ENCODE data around the gene GOLGB1.

DNA sequence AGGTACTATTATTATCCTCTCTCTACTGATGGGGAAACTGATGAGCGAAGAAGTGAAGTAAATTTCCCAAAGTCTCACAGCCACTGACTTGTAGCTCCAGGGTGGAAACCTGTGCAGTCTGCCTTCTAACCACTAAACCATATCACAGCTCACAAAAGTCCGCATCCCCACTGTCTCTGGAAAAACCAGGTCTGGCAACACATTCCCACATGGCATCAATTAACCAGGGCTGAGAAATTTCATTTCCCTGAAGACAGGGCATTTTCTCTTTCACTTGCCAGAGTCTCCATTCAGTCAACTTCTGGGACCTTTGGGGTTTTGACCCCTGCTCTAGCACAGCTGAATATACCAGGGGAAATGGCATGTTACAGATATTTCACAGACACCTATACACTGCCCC lies 129.8 kb downstream of the GOLGB1 start:
- no peak for TF ChIP-seq POLR2A (IDR thresholded peaks at IDR 0.05)
- TF ChIP-seq, protein P1, sequence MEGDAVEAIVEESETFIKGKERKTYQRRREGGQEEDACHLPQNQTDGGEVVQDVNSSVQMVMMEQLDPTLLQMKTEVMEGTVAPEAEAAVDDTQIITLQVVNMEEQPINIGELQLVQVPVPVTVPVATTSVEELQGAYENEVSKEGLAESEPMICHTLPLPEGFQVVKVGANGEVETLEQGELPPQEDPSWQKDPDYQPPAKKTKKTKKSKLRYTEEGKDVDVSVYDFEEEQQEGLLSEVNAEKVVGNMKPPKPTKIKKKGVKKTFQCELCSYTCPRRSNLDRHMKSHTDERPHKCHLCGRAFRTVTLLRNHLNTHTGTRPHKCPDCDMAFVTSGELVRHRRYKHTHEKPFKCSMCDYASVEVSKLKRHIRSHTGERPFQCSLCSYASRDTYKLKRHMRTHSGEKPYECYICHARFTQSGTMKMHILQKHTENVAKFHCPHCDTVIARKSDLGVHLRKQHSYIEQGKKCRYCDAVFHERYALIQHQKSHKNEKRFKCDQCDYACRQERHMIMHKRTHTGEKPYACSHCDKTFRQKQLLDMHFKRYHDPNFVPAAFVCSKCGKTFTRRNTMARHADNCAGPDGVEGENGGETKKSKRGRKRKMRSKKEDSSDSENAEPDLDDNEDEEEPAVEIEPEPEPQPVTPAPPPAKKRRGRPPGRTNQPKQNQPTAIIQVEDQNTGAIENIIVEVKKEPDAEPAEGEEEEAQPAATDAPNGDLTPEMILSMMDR (IDR thresholded peaks at IDR 0.05), result no peak

Data from thyroid gland (tissue), 4 donors.